Measurements from ENCODE around the gene NUB1.
"Not testable (repeated sequence)": the region's sequence is repeated elsewhere in the genome, so short reads cannot be mapped to it uniquely, and the experiment has no call there.

NUB1 gene

GRCh38 chr7:151341357-151342101 lies at the start of gene NUB1:
TSS of gene NUB1 (plus strand) at chr7:151341812. CDS start at chr7:151345350, 3,538 bp downstream.
- Histone ChIP-seq H3K36me3 (ENCODE audit: control insufficient read depth in 1 of 2, insufficient read depth in 2 of 2, low read length in 2 of 2) (peaks cover 7 to 16% of the 10 kb centered on the region in 2 donors), H3K4me3 (ENCODE audit: low read depth in 1 of 2, low read length in 2 of 2) (peak within 1 kb of the TSS; percentile 72 to 83), H3K27me3 (ENCODE audit: control insufficient read depth in 1 of 2, insufficient read depth in 2 of 2, low read length in 2 of 2) (no peaks in the 10 kb centered on the region), H3K27ac (ENCODE audit: low read depth, low read length) (peak within 1 kb of the TSS; percentile 91), H3K9me3 (ENCODE audit: control insufficient read depth in 1 of 2, low read length in 2 of 2) (no peaks in the 10 kb centered on the region), H3K4me1 (ENCODE audit: control insufficient read depth in 1 of 2, insufficient read depth in 2 of 2, low read length in 2 of 2) (peaks cover 35 to 36% of the 10 kb centered on the region in 2 donors), H3K9ac (ENCODE audit: low read depth in 1 of 2, low read length in 2 of 2) (peak within 1 kb of the TSS; percentile 55 to 83)

GRCh38 chr7:151292850-151293249 lies 48.8 kb upstream of the NUB1 start:
- Histone ChIP-seq H3K27ac (ENCODE audit: low read depth, low read length) (no peak overlapping the region), H3K4me1 (ENCODE audit: control insufficient read depth in 1 of 2, insufficient read depth in 2 of 2, low read length in 2 of 2) (no peaks in the 10 kb centered on the region), H3K9ac (ENCODE audit: low read depth in 1 of 2, low read length in 2 of 2) (no peak overlapping the region), H3K4me3 (ENCODE audit: low read depth in 1 of 2, low read length in 2 of 2) (no peak overlapping the region), H3K27me3 (ENCODE audit: control insufficient read depth in 1 of 2, insufficient read depth in 2 of 2, low read length in 2 of 2) (peaks cover 7% of the 10 kb centered on the region in 2 donors), H3K36me3 (ENCODE audit: control insufficient read depth in 1 of 2, insufficient read depth in 2 of 2, low read length in 2 of 2) (no peaks in the 10 kb centered on the region), H3K9me3 (ENCODE audit: control insufficient read depth in 1 of 2, low read length in 2 of 2) (no peaks in the 10 kb centered on the region)

- Histone ChIP-seq H3K9ac (ENCODE audit: low read depth in 1 of 2, low read length in 2 of 2) (no peak overlapping the region), H3K36me3 (ENCODE audit: control insufficient read depth in 1 of 2, insufficient read depth in 2 of 2, low read length in 2 of 2) (no peaks in the 10 kb centered on the region), H3K27ac (ENCODE audit: low read depth, low read length) (no peak overlapping the region), H3K9me3 (ENCODE audit: control insufficient read depth in 1 of 2, low read length in 2 of 2) (no peaks in the 10 kb centered on the region), H3K4me1 (ENCODE audit: control insufficient read depth in 1 of 2, insufficient read depth in 2 of 2, low read length in 2 of 2) (no peaks in the 10 kb centered on the region), H3K27me3 (ENCODE audit: control insufficient read depth in 1 of 2, insufficient read depth in 2 of 2, low read length in 2 of 2) (peaks cover 8 to 13% of the 10 kb centered on the region in 2 donors), H3K4me3 (ENCODE audit: low read depth in 1 of 2, low read length in 2 of 2) (no peak overlapping the region)
These were observed 45.2 kb upstream of the NUB1 start for GRCh38 chr7:151296202-151296992.

GRCh38 chr7:151298765-151299164 lies 42.8 kb upstream of the NUB1 start:
- Histone ChIP-seq H3K9ac (ENCODE audit: low read depth in 1 of 2, low read length in 2 of 2) (no peak overlapping the region), H3K36me3 (ENCODE audit: control insufficient read depth in 1 of 2, insufficient read depth in 2 of 2, low read length in 2 of 2) (no peaks in the 10 kb centered on the region), H3K27me3 (ENCODE audit: control insufficient read depth in 1 of 2, insufficient read depth in 2 of 2, low read length in 2 of 2) (peaks cover 19 to 23% of the 10 kb centered on the region in 2 donors), H3K27ac (ENCODE audit: low read depth, low read length) (no peak overlapping the region), H3K9me3 (ENCODE audit: control insufficient read depth in 1 of 2, low read length in 2 of 2) (no peaks in the 10 kb centered on the region), H3K4me3 (ENCODE audit: low read depth in 1 of 2, low read length in 2 of 2) (no peak overlapping the region), H3K4me1 (ENCODE audit: control insufficient read depth in 1 of 2, insufficient read depth in 2 of 2, low read length in 2 of 2) (peaks cover 2 to 3% of the 10 kb centered on the region in 2 donors)

GRCh38 chr7:151299530-151299929 lies 42.1 kb upstream of the NUB1 start:
- H3K9me3 ChIP-seq (ENCODE audit: control insufficient read depth in 1 of 2, low read length in 2 of 2) = no peaks in the 10 kb centered on the region
- peaks cover 3 to 4% of the 10 kb centered on the region in 2 donors for H3K4me1 ChIP-seq (ENCODE audit: control insufficient read depth in 1 of 2, insufficient read depth in 2 of 2, low read length in 2 of 2)
- H3K4me3 ChIP-seq (ENCODE audit: low read depth in 1 of 2, low read length in 2 of 2) = no peak overlapping the region
- H3K36me3 ChIP-seq (ENCODE audit: control insufficient read depth in 1 of 2, insufficient read depth in 2 of 2, low read length in 2 of 2) = no peaks in the 10 kb centered on the region
- H3K27me3 ChIP-seq (ENCODE audit: control insufficient read depth in 1 of 2, insufficient read depth in 2 of 2, low read length in 2 of 2) = peaks cover 17 to 21% of the 10 kb centered on the region in 2 donors
- H3K9ac ChIP-seq (ENCODE audit: low read depth in 1 of 2, low read length in 2 of 2) = no peak overlapping the region
- no peak overlapping the region for H3K27ac ChIP-seq (ENCODE audit: low read depth, low read length)

GRCh38 chr7:151299940-151300645 lies 41.5 kb upstream of the NUB1 start:
- H3K4me1 ChIP-seq (ENCODE audit: control insufficient read depth in 1 of 2, insufficient read depth in 2 of 2, low read length in 2 of 2) = peaks cover 3 to 4% of the 10 kb centered on the region in 2 donors
- H3K4me3 ChIP-seq (ENCODE audit: low read depth in 1 of 2, low read length in 2 of 2) = no peak overlapping the region
- H3K27ac ChIP-seq (ENCODE audit: low read depth, low read length) = no peak overlapping the region
- no peaks in the 10 kb centered on the region for H3K36me3 ChIP-seq (ENCODE audit: control insufficient read depth in 1 of 2, insufficient read depth in 2 of 2, low read length in 2 of 2)
- H3K9ac ChIP-seq (ENCODE audit: low read depth in 1 of 2, low read length in 2 of 2) = no peak overlapping the region
- H3K27me3 ChIP-seq (ENCODE audit: control insufficient read depth in 1 of 2, insufficient read depth in 2 of 2, low read length in 2 of 2) = peaks cover 17 to 19% of the 10 kb centered on the region in 2 donors
- no peaks in the 10 kb centered on the region for H3K9me3 ChIP-seq (ENCODE audit: control insufficient read depth in 1 of 2, low read length in 2 of 2)

- Histone ChIP-seq H3K36me3 (ENCODE audit: control insufficient read depth in 1 of 2, insufficient read depth in 2 of 2, low read length in 2 of 2) (no peaks in the 10 kb centered on the region), H3K9me3 (ENCODE audit: control insufficient read depth in 1 of 2, low read length in 2 of 2) (no peaks in the 10 kb centered on the region), H3K9ac (ENCODE audit: low read depth in 1 of 2, low read length in 2 of 2) (no peak overlapping the region), H3K27ac (ENCODE audit: low read depth, low read length) (no peak overlapping the region), H3K27me3 (ENCODE audit: control insufficient read depth in 1 of 2, insufficient read depth in 2 of 2, low read length in 2 of 2) (peaks cover 17 to 22% of the 10 kb centered on the region in 2 donors), H3K4me3 (ENCODE audit: low read depth in 1 of 2, low read length in 2 of 2) (no peak overlapping the region), H3K4me1 (ENCODE audit: control insufficient read depth in 1 of 2, insufficient read depth in 2 of 2, low read length in 2 of 2) (peaks cover 3 to 4% of the 10 kb centered on the region in 2 donors)
These were observed 39.8 kb upstream of the NUB1 start for GRCh38 chr7:151301471-151302462.

GRCh38 chr7:151304251-151304650 lies 37.4 kb upstream of the NUB1 start:
- not testable (repeated sequence) for H3K4me3 ChIP-seq (ENCODE audit: low read depth in 1 of 2, low read length in 2 of 2); H3K9me3 ChIP-seq (ENCODE audit: control insufficient read depth in 1 of 2, low read length in 2 of 2)
- H3K27me3 ChIP-seq (ENCODE audit: control insufficient read depth in 1 of 2, insufficient read depth in 2 of 2, low read length in 2 of 2) = peaks cover 17 to 22% of the 10 kb centered on the region in 2 donors

GRCh38 chr7:151304856-151305255 lies 36.8 kb upstream of the NUB1 start:
- H3K27me3 ChIP-seq (ENCODE audit: control insufficient read depth in 1 of 2, insufficient read depth in 2 of 2, low read length in 2 of 2) = peaks cover 13 to 22% of the 10 kb centered on the region in 2 donors
- no peaks in the 10 kb centered on the region for H3K36me3 ChIP-seq (ENCODE audit: control insufficient read depth in 1 of 2, insufficient read depth in 2 of 2, low read length in 2 of 2)
- H3K4me3 ChIP-seq (ENCODE audit: low read depth in 1 of 2, low read length in 2 of 2) = no peak overlapping the region
- no peak overlapping the region for H3K9ac ChIP-seq (ENCODE audit: low read depth in 1 of 2, low read length in 2 of 2)
- H3K9me3 ChIP-seq (ENCODE audit: control insufficient read depth in 1 of 2, low read length in 2 of 2) = no peaks in the 10 kb centered on the region
- H3K4me1 ChIP-seq (ENCODE audit: control insufficient read depth in 1 of 2, insufficient read depth in 2 of 2, low read length in 2 of 2) = peaks cover 3 to 4% of the 10 kb centered on the region in 2 donors
- no peak overlapping the region for H3K27ac ChIP-seq (ENCODE audit: low read depth, low read length)

More at GRCh38 chr7:151304251-151304650, 37.4 kb upstream of the NUB1 start:
- not testable (repeated sequence) for H3K36me3 ChIP-seq (ENCODE audit: control insufficient read depth in 1 of 2, insufficient read depth in 2 of 2, low read length in 2 of 2); H3K27ac ChIP-seq (ENCODE audit: low read depth, low read length); H3K4me1 ChIP-seq (ENCODE audit: control insufficient read depth in 1 of 2, insufficient read depth in 2 of 2, low read length in 2 of 2); H3K9ac ChIP-seq (ENCODE audit: low read depth in 1 of 2, low read length in 2 of 2)

Data from duodenal mucosa (tissue), 2 donors.